ENCODE data around the gene PHKB.

PHKB gene

GRCh38 chr16:47731252-47731651 lies 270.1 kb downstream of the PHKB start:
- Mint-ChIP-seq H3K9me3 (no peaks in the 10 kb centered on the region), H3K4me3 (no peak overlapping the region), H3K27me3 (ENCODE audit: low read depth) (no peaks in the 10 kb centered on the region), H3K27ac (no peak overlapping the region), H3K36me3 (ENCODE audit: low read depth) (no peaks in the 10 kb centered on the region), H3K4me1 (ENCODE audit: low read depth) (peaks cover 25% of the 10 kb centered on the region)

- Mint-ChIP-seq H3K27me3 (ENCODE audit: low read depth) (no peaks in the 10 kb centered on the region), H3K4me3 (no peak overlapping the region), H3K4me1 (ENCODE audit: low read depth) (peaks cover 25% of the 10 kb centered on the region), H3K36me3 (ENCODE audit: low read depth) (no peaks in the 10 kb centered on the region), H3K9me3 (no peaks in the 10 kb centered on the region), H3K27ac (no peak overlapping the region)
Observed at GRCh38 chr16:47732122-47732521, 271.0 kb downstream of the PHKB start.

DNA sequence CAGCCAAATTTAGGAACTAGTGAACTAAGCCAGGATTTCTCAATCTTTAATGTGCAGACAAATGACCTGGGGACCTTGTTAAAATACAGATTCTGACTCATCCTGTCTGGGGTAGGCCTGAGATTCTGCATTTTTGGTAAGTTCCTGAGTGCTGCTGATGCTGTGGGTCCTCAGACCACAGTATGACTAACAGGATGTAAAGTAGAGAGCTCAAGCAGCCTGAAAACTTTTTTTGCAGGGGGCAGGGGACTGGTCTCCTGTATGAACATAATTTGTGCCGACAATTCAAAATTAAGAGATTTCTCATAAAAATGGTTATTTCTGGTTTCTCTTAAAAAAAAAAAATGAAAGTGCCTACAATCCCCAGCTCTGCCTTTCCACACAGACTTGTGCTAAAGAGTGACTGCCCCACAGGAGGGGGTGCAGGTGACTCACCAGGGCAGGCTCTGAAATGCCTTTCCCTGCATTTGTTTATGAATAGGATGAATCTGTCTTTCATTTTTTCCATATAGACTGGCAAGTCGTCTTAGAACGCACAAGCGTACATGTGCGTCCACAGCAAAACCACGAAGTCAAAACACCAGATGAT lies 271.5 kb downstream of the PHKB start:
- Mint-ChIP-seq H3K9me3 (no peaks in the 10 kb centered on the region), H3K4me3 (no peak overlapping the region), H3K36me3 (ENCODE audit: low read depth) (no peaks in the 10 kb centered on the region), H3K27me3 (ENCODE audit: low read depth) (no peaks in the 10 kb centered on the region), H3K27ac (peak overlapping the region; percentile 12), H3K4me1 (ENCODE audit: low read depth) (peaks cover 25% of the 10 kb centered on the region)

GRCh38 chr16:47734081-47734857 lies 273.1 kb downstream of the PHKB start:
- H3K4me3 Mint-ChIP-seq: no peak overlapping the region
- no peaks in the 10 kb centered on the region for H3K27me3 Mint-ChIP-seq (ENCODE audit: low read depth)
- no peaks in the 10 kb centered on the region for H3K9me3 Mint-ChIP-seq
- no peaks in the 10 kb centered on the region for H3K36me3 Mint-ChIP-seq (ENCODE audit: low read depth)
- H3K4me1 Mint-ChIP-seq (ENCODE audit: low read depth): peaks cover 19% of the 10 kb centered on the region
- no peak overlapping the region for H3K27ac Mint-ChIP-seq

DNA sequence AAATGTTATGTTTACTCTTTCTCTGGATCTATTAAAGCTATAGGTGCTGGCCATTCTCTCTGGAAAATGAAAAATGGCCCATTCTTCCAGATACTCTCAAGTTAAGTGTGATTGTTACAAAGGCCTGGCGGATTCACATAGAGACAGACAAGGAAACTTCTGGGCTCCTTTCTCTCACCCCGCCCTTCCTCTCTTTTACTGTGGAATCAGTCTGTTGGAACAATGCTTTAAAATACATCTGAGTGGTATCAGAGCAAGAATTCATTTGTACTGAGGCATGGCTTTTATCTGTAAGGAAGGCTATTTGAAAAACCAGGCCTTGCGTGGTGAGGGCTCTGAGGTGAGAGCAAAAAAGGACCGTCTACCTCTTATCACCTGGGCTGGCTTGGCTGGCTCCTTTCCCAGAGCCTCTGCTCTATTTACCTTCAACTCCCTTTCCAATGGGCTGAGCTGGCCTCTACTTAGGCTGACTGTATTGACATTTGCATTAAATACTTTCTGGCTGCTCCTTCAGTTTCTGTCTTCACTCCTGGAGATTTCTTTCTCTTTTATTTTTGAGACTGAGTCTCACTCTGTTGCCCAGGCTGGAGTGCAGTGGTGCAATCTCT lies 274.0 kb downstream of the PHKB start:
- no peak overlapping the region for H3K4me3 Mint-ChIP-seq
- H3K4me1 Mint-ChIP-seq (ENCODE audit: low read depth): peaks cover 19% of the 10 kb centered on the region
- H3K27me3 Mint-ChIP-seq (ENCODE audit: low read depth): no peaks in the 10 kb centered on the region
- H3K27ac Mint-ChIP-seq: no peak overlapping the region
- no peaks in the 10 kb centered on the region for H3K9me3 Mint-ChIP-seq
- no peaks in the 10 kb centered on the region for H3K36me3 Mint-ChIP-seq (ENCODE audit: low read depth)

DNA sequence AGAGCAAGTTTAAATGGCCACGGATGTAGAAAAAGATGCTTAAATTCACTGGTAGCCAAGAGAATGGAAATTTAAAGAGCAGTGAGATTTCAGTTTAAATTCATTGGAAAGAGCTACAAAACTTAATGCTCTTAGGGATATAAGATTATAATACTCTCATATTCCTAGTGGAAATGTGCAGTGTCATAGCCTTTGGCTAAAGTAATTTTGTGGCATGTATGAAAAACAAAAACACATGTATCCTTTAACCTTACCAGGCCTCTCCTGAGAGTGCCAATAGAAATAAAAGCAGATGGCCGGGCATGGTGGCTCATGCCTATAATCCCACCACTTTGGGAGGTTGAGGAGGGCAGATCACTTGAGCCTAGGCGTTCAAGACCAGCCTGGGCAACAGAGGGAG lies 289.2 kb downstream of the PHKB start:
- no peak overlapping the region for H3K4me3 Mint-ChIP-seq
- H3K27me3 Mint-ChIP-seq (ENCODE audit: low read depth): peaks cover 13% of the 10 kb centered on the region
- H3K36me3 Mint-ChIP-seq (ENCODE audit: low read depth): no peaks in the 10 kb centered on the region
- no peak overlapping the region for H3K27ac Mint-ChIP-seq
- H3K4me1 Mint-ChIP-seq (ENCODE audit: low read depth): no peaks in the 10 kb centered on the region
- H3K9me3 Mint-ChIP-seq: no peaks in the 10 kb centered on the region

Data from T-helper 1 cell treated with Interleukin-12 subunit alpha and Interleukin-12 subunit beta and Interleukin-4 antibody, amounts not matched to agents 30 μg/mL and 1 μg/mL, for 36 hours (primary cell).